Adrenal gland (tissue), 5 donors: ENCODE data around the gene AMBP.

Experiments used
- POLR2A ChIP-seq, 2 donors: fragments of 450-650 bp; IDR thresholded peaks; one replicate each; pipeline ENCODE4 v1.6.1; 2017; ENCODE audit warnings: antibody characterized with exemption in 2 of 2, mild to moderate bottlenecking in 2 of 2, moderate library complexity in 1 of 2
- TF ChIP-seq, protein P1 (sequence below), 6 experiments: fragments of 450-650 bp in 4 of 6; fragments of 200-600 bp in 2 of 6; sonication (generic) in 1 of 6; IDR thresholded peaks; 1 replicate in 5 of 6; 2 replicates in 1 of 6; pipeline versions ENCODE4 v1.5.1 to v1.8.0; 2016 to 2021; ENCODE audit warnings: antibody characterized with exemption in 6 of 6, mild to moderate bottlenecking in 2 of 6, moderate library complexity in 1 of 6
- donor health status: DM: no; HTN: no; CAD: no.

DNA sequence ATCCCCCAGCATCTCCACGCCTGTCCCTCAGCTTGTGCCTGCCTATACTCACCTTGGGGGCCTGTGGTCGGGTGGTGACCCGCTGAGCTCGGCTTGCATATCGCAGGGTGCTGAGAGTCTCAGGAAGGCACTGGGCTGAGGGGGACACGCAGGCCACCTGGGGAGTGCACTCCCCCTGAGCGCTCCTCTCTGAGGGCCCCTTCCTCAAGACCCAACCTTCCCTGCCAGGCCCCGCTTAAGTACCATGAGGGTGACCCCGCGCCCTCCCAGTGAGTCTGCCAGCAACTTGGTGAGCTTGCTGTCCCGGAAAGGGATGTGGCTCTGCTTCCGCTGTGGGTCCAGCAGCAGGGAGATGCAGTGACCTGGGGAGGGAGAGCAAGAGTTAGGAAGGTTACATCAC is 16.9 kb upstream of the AMBP start:
- TF ChIP-seq, protein P1, sequence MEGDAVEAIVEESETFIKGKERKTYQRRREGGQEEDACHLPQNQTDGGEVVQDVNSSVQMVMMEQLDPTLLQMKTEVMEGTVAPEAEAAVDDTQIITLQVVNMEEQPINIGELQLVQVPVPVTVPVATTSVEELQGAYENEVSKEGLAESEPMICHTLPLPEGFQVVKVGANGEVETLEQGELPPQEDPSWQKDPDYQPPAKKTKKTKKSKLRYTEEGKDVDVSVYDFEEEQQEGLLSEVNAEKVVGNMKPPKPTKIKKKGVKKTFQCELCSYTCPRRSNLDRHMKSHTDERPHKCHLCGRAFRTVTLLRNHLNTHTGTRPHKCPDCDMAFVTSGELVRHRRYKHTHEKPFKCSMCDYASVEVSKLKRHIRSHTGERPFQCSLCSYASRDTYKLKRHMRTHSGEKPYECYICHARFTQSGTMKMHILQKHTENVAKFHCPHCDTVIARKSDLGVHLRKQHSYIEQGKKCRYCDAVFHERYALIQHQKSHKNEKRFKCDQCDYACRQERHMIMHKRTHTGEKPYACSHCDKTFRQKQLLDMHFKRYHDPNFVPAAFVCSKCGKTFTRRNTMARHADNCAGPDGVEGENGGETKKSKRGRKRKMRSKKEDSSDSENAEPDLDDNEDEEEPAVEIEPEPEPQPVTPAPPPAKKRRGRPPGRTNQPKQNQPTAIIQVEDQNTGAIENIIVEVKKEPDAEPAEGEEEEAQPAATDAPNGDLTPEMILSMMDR (IDR thresholded peaks at IDR 0.05) = no peak
- no peak for TF ChIP-seq POLR2A (IDR thresholded peaks at IDR 0.05)
